Fibroblast of lung (primary cell): ENCODE measurements around the gene NBPF1. TPM values are rescaled to one million over a fixed set of nuclear protein-coding genes. Genes with fewer than 3 reads are reported as not detected.
"Not testable (repeated sequence)": the region's sequence is repeated elsewhere in the genome, so short reads cannot be mapped to it uniquely, and the experiment has no call there.

Experiments
- DNase-seq, 2 donors: peaks; one replicate each; pipeline versions ENCODE4 v3.0.0 to v3.0.0-alpha.2; 2010; ENCODE audit warnings: low read depth in 2 of 2
- H2AFZ ChIP-seq: 2 replicates; pipeline ENCODE4 v1.5.1; 2012; ENCODE audit warnings: low read length, control low read depth, inconsistent platforms
- H3K27ac ChIP-seq: 2 replicates; pipeline ENCODE4 v1.5.1; 2011; ENCODE audit warnings: low read length, control low read depth; ENCODE audit not compliant: insufficient read depth
- H3K27me3 ChIP-seq: 2 replicates; pipeline ENCODE4 v1.5.1; 2011; ENCODE audit warnings: mild to moderate bottlenecking, low read length; ENCODE audit not compliant: control insufficient read depth, insufficient read depth
- H3K36me3 ChIP-seq: 2 replicates; pipeline ENCODE4 v1.5.1; 2011; ENCODE audit warnings: low read length; ENCODE audit not compliant: control insufficient read depth, insufficient read depth
- H3K4me1 ChIP-seq: 2 replicates; pipeline ENCODE4 v1.5.1; 2011; ENCODE audit warnings: low read length; ENCODE audit not compliant: control insufficient read depth, insufficient read depth; ENCODE audit errors: extremely low read depth
- H3K4me2 ChIP-seq: 2 replicates; pipeline ENCODE4 v1.5.1; 2011; ENCODE audit warnings: low read length, control low read depth; ENCODE audit not compliant: insufficient read depth; ENCODE audit errors: extremely low read depth
- H3K4me3 ChIP-seq, 4 experiments: fragments of 200-600 bp in 1 of 4; sonication (generic) in 1 of 4; replicated peaks in 1 of 4; 2 replicates each; pipeline ENCODE4 v1.5.1; 2011 to 2016; ENCODE audit warnings: low read length in 4 of 4, low read depth in 3 of 4, mild to moderate bottlenecking in 3 of 4, control low read depth in 2 of 4, inconsistent platforms in 1 of 4, mixed read lengths in 1 of 4; ENCODE audit not compliant: insufficient read depth in 1 of 4; ENCODE audit errors: control extremely low read depth in 1 of 4
- H3K79me2 ChIP-seq: 2 replicates; pipeline ENCODE4 v1.5.1; 2012; ENCODE audit warnings: mild to moderate bottlenecking, low read length, inconsistent platforms; ENCODE audit not compliant: control insufficient read depth, insufficient read depth
- H3K9ac ChIP-seq: 2 replicates; pipeline ENCODE4 v1.5.1; 2011; ENCODE audit warnings: mild to moderate bottlenecking, low read length, control low read depth; ENCODE audit not compliant: insufficient read depth
- H3K9me3 ChIP-seq: 2 replicates; pipeline ENCODE4 v1.5.1; 2012; ENCODE audit warnings: low read depth, low read length; ENCODE audit not compliant: control insufficient read depth, insufficient read depth
- H4K20me1 ChIP-seq: 2 replicates; pipeline ENCODE4 v1.5.1; 2011; ENCODE audit warnings: low read length; ENCODE audit not compliant: control insufficient read depth, insufficient read depth; ENCODE audit errors: extremely low read depth
- CTCF ChIP-seq, 2 donors: IDR thresholded peaks in 1 of 2; conservative IDR thresholded peaks in 1 of 2; 1 replicate in 1 of 2; 2 replicates in 1 of 2; pipeline ENCODE4 v1.5.1; 2011 to 2012; ENCODE audit warnings: low read length in 2 of 2, control low read depth in 1 of 2, inconsistent platforms in 1 of 2, low read depth in 1 of 2, mild to moderate bottlenecking in 1 of 2
- EZH2 ChIP-seq: IDR thresholded peaks from 2 replicates; pipeline ENCODE4 v1.5.1; 2012; ENCODE audit warnings: low read length, control low read depth, mild to moderate bottlenecking; ENCODE audit errors: missing control alignments
- polyA plus RNA-seq, 2 donors: library from polyadenylated mRNA; depleted of rRNA in 1 of 2; stranded (reverse) in 1 of 2; unstranded in 1 of 2; fragments of >200 nt; gene quantifications; 2 replicates each; pipeline ENCODE4 v1.2.1, GENCODE V29; 2011 to 2012; ENCODE audit warnings: missing spikeins in 1 of 2
- total RNA-seq: library from RNA; depleted of rRNA; stranded (reverse); fragments of >200 nt; gene quantifications from 2 replicates; pipeline ENCODE4 v1.2.1, GENCODE V29; 2014

NBPF1 gene
- total and polyA plus RNA-seq, 2 donors (not counting 1 experiment from before 2014, with no cell fraction given): 25.3 to 92.3 TPM

GRCh38 chr1:16608838-16609560 is 4.4 kb downstream of the NBPF1 start:
- peaks cover 11% of the 10 kb centered on the region for H3K4me1 ChIP-seq
- H3K79me2 ChIP-seq: peaks cover 33% of the 10 kb centered on the region
- no peak overlapping the region for H3K27ac ChIP-seq
- H4K20me1 ChIP-seq: no peaks in the 10 kb centered on the region
- no peak for TF ChIP-seq EZH2
- TF ChIP-seq CTCF (conservative IDR thresholded peaks at IDR 0.05 in 1 of 2, IDR thresholded peaks at IDR 0.05 in 1 of 2; ENCODE audit: low read depth in 1 of 2, low read length in 2 of 2): no peak
- H3K36me3 ChIP-seq: peaks cover 9% of the 10 kb centered on the region
- no peaks in the 10 kb centered on the region for H3K9me3 ChIP-seq
- no peak overlapping the region for H2AFZ ChIP-seq
- no peak overlapping the region for H3K4me2 ChIP-seq
- DNase-seq: no peak
- no peaks in the 10 kb centered on the region for H3K27me3 ChIP-seq
- H3K4me3 ChIP-seq: no peak overlapping the region
- H3K9ac ChIP-seq: no peak overlapping the region

- not testable (repeated sequence) for H3K27me3 ChIP-seq, H4K20me1 ChIP-seq, H3K9me3 ChIP-seq, H3K4me3 ChIP-seq, H3K36me3 ChIP-seq, H3K4me1 ChIP-seq, H3K9ac ChIP-seq, H3K4me2 ChIP-seq, DNase-seq, H3K27ac ChIP-seq, H2AFZ ChIP-seq
- H3K79me2 ChIP-seq: peaks cover 33% of the 10 kb centered on the region
Measured at GRCh38 chr1:16607853-16608815, 5.2 kb downstream of the NBPF1 start.

GRCh38 chr1:16607433-16607851 is 5.9 kb downstream of the NBPF1 start:
- Histone ChIP-seq H3K79me2 (peaks cover 28% of the 10 kb centered on the region), H3K36me3 (peaks cover 9% of the 10 kb centered on the region), H3K4me3 (no peak overlapping the region), H2AFZ (no peak overlapping the region), H4K20me1 (no peaks in the 10 kb centered on the region), H3K27ac (no peak overlapping the region), H3K9ac (no peak overlapping the region), H3K9me3 (no peaks in the 10 kb centered on the region), H3K4me2 (no peak overlapping the region), H3K4me1 (peaks cover 8% of the 10 kb centered on the region), H3K27me3 (no peaks in the 10 kb centered on the region)
- no peak for DNase-seq
- TF ChIP-seq EZH2 (no peak), CTCF (conservative IDR thresholded peaks at IDR 0.05 in 1 of 2, IDR thresholded peaks at IDR 0.05 in 1 of 2; ENCODE audit: low read depth in 1 of 2, low read length in 2 of 2) (no peak)

GRCh38 chr1:16606666-16607432 is 6.5 kb downstream of the NBPF1 start:
- H3K79me2 ChIP-seq: peaks cover 22% of the 10 kb centered on the region
- not testable (repeated sequence) for H3K9ac ChIP-seq, H2AFZ ChIP-seq, H3K36me3 ChIP-seq, DNase-seq, H3K4me3 ChIP-seq, H4K20me1 ChIP-seq, H3K9me3 ChIP-seq, H3K27ac ChIP-seq, H3K4me1 ChIP-seq, H3K4me2 ChIP-seq, H3K27me3 ChIP-seq
